Lung (tissue), 12 donors: ENCODE results near the gene VN1R4. TPM values are rescaled to one million over a fixed set of nuclear protein-coding genes. Genes with fewer than 3 reads are reported as not detected.
"Not testable (repeated sequence)": the region's sequence is repeated elsewhere in the genome, so short reads cannot be mapped to it uniquely, and the experiment has no call there.

Source experiments
- ATAC-seq: fragments of 200-7000 bp; cut with Tn5 transposase; one replicate; pipeline ENCODE4 v1.9.1; 2020; ENCODE audit warnings: moderate number of reproducible peaks; ENCODE audit not compliant: insufficient read depth, low FRiP score
- DNase-seq, 3 donors: peaks; one replicate each; pipeline ENCODE4 v3.0.0-alpha.2; 2013 to 2017
- H3K27ac ChIP-seq, 2 donors: one replicate each; pipeline ENCODE4 v1.5.1; 2013; ENCODE audit warnings: mild to moderate bottlenecking in 2 of 2, moderate library complexity in 2 of 2, control low read depth in 1 of 2, inconsistent platforms in 1 of 2, low read depth in 1 of 2, low read length in 1 of 2
- H3K27me3 ChIP-seq, 3 donors: one replicate each; pipeline ENCODE4 v1.5.1; 2013; ENCODE audit warnings: low read length in 2 of 3; ENCODE audit not compliant: control insufficient read depth in 3 of 3, insufficient read depth in 3 of 3
- H3K36me3 ChIP-seq, 4 donors: one replicate each; pipeline ENCODE4 v1.5.1; 2013; ENCODE audit warnings: low read length in 4 of 4, mild to moderate bottlenecking in 1 of 4, moderate library complexity in 1 of 4; ENCODE audit not compliant: control insufficient read depth in 4 of 4, insufficient read depth in 4 of 4
- H3K4me1 ChIP-seq, 5 donors: one replicate each; pipeline ENCODE4 v1.5.1; 2013; ENCODE audit warnings: low read length in 5 of 5, mild to moderate bottlenecking in 2 of 5, moderate library complexity in 1 of 5; ENCODE audit not compliant: control insufficient read depth in 5 of 5, insufficient read depth in 5 of 5
- H3K4me3 ChIP-seq: one replicate; pipeline ENCODE4 v1.5.1; 2013; ENCODE audit warnings: mild to moderate bottlenecking, control low read depth, moderate library complexity
- H3K9ac ChIP-seq, 2 donors: one replicate each; pipeline ENCODE4 v1.5.1; 2013; ENCODE audit warnings: low read length in 2 of 2, control low read depth in 1 of 2; ENCODE audit not compliant: insufficient read depth in 1 of 2
- H3K9me3 ChIP-seq, 4 donors: one replicate each; pipeline ENCODE4 v1.5.1; 2013; ENCODE audit warnings: low read length in 3 of 4, mild to moderate bottlenecking in 1 of 4, moderate library complexity in 1 of 4; ENCODE audit not compliant: control insufficient read depth in 4 of 4, insufficient read depth in 3 of 4
- CTCF ChIP-seq: IDR thresholded peaks from 2 replicates; pipeline ENCODE4 v1.5.1; 2012; ENCODE audit warnings: mild to moderate bottlenecking; ENCODE audit errors: control extremely low read depth, extremely low read depth
- WGBS, 2 donors: extraction: QIAGEN DNeasy Blood & Tissue Kit; methylation state at CpG; one replicate each; pipeline ENCODE4 v1.1.7; 2013; 5-methylcytosine and 5-hydroxymethylcytosine counted together
- polyA plus RNA-seq, 2 donors: library from polyadenylated mRNA; stranded (reverse); fragments of 200-250 nt; gene quantifications; one replicate each; pipeline ENCODE4 v1.2.1, GENCODE V29; 2013
- total RNA-seq, 2 donors: library from RNA; depleted of rRNA in 1 of 2; stranded (reverse); fragments of >200 nt in 1 of 2; gene quantifications; one replicate each; pipeline ENCODE4 v1.2.1, GENCODE V29; 2014 to 2021
- donor health status: control.
- donor health status: control.
- donor health status: Bipolar disorder and iron deficiency.
- donor health status: healthy.
- donor health status: DM: yes; HTN: yes; CAD: no.

The VN1R4 gene
- total and polyA plus RNA-seq, 4 donors, result not detected

- Histone ChIP-seq H3K36me3 (no peaks in the 10 kb centered on the region), H3K4me1 (no peaks in the 10 kb centered on the region), H3K9ac (no peak overlapping the region), H3K27ac (no peak overlapping the region), H3K9me3 (peaks cover 0 to 31% (median 0%) of the 10 kb centered on the region in 4 donors), H3K4me3 (no peak overlapping the region), H3K27me3 (peaks cover 0 to 6% (median 5%) of the 10 kb centered on the region in 3 donors)
- DNase-seq, result no peak
- no peak for TF ChIP-seq CTCF
- WGBS, 2 donors, result 92 to 96% methylated on average over 2 of the region's 2 CpGs
- ATAC-seq, result no peak
Measured at GRCh38 chr19:53275480-53275879, 8.0 kb upstream of the VN1R4 start.

GRCh38 chr19:53272044-53272443, 4.5 kb upstream of the VN1R4 start:
- Histone ChIP-seq H3K27me3 (peaks cover 0 to 8% (median 2%) of the 10 kb centered on the region in 3 donors), H3K4me1 (no peaks in the 10 kb centered on the region), H3K27ac (no peak overlapping the region), H3K9ac (no peak overlapping the region), H3K4me3 (no peak overlapping the region), H3K9me3 (peaks cover 0 to 28% (median 0%) of the 10 kb centered on the region in 4 donors), H3K36me3 (no peaks in the 10 kb centered on the region)
- no peak for TF ChIP-seq CTCF
- ATAC-seq (no peak), DNase-seq (no peak)
- 87 to 89% methylated on average over 9 of the region's 9 CpGs for WGBS, 2 donors

- DNase-seq, H3K9ac ChIP-seq, H3K4me3 ChIP-seq, ATAC-seq, H3K4me1 ChIP-seq, H3K36me3 ChIP-seq, H3K27ac ChIP-seq, H3K27me3 ChIP-seq: not testable (repeated sequence)
- 93 to 94% methylated on average over 2 to 27 of the region's 27 CpGs for WGBS, 2 donors
- H3K9me3 ChIP-seq, result peaks cover 0 to 30% (median 0%) of the 10 kb centered on the region in 4 donors
Measured at GRCh38 chr19:53269861-53270260, 2.3 kb upstream of the VN1R4 start.

GRCh38 chr19:53257715-53258342, 9.7 kb downstream of the VN1R4 start, which contains the start of gene VN1R2:
VN1R2 (plus strand) TSS chr19:53258292; CDS start chr19:53258376, 84 bp downstream.
- H3K9ac ChIP-seq, H3K4me1 ChIP-seq, H3K27me3 ChIP-seq, H3K4me3 ChIP-seq, DNase-seq, H3K27ac ChIP-seq, ATAC-seq, H3K36me3 ChIP-seq: not testable (repeated sequence)
- 67 to 68% methylated on average over 14 of the region's 14 CpGs for WGBS, 2 donors
- H3K9me3 ChIP-seq, result peaks cover 0 to 20% (median 0%) of the 10 kb centered on the region in 4 donors
